ENCODE measurements around the gene RGS3. TPM values are rescaled to one million over a fixed set of nuclear protein-coding genes. Genes with fewer than 3 reads are reported as not detected.
"Not testable (repeated sequence)": the region's sequence is repeated elsewhere in the genome, so short reads cannot be mapped to it uniquely, and the experiment has no call there.

RGS3 gene
- total RNA-seq, 1 experiment from 2014 or later, result 75.3 TPM

DNA sequence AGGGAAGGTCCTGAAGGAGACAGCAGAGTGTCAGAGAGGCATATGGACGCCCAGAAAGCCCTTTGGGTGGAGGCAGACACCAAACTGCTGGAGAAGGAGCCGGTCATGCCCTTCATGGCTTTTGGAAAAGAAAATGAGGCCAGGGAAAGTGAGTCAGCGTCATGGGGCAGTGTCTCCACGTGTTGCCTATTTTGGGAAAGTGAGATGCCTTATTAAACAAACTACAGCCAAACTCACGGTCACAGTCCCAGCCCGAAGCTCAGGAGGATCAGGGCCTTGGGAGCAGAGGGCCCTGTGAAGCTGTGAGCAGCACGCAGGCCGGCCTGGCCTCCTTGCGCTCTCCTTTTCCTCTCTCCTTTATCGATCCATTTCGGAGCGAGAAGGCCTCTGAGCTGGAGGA lies 25.0 kb downstream of the RGS3 start:
- no peak for DNase-seq (ENCODE audit: low spot score)

GRCh38 chr9:113491147-113491546 lies 27.6 kb downstream of the RGS3 start:
- not testable (repeated sequence) for DNase-seq (ENCODE audit: low spot score)

DNA sequence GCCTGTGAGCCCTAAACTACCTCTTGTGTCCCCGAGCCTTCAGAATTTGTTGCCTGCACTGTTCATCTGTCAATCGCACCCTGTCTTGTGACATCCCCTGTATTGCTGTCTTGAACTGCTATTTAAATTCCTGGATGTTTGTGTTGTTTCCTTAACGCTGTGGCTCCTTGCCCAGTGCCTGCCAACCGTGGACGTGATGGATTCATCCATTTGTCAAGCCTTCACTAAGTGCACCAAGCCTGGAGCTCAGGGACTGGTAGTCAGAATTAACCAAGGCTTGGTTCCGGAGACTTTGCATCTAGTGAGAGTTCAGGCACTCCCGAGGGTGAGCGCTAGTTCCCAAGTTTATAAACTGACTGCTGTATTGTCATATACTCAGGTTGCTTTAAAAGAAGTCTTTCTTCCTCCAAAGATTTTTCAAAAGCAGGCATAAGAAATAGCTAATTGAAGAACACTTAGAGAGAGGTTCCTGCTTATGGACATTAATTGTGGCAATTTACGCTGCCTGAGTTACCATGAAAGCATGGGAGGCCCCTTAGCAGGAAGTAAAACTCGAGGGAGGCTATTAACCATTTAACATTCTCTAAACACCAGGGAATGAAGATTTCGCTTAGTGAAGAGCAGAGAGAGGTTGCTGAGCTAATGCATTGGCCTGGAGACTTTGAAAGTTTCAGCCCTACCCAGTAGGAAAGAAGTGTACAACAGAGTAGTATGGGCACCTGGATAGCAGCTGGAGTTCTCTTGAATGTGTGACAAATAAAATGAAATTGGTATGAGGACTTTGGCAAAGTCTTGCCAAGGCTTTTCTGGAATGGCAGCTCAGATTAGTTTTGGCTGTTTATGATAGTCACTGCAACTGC lies 29.0 kb downstream of the RGS3 start:
- no peak for DNase-seq (ENCODE audit: low spot score)

DNA sequence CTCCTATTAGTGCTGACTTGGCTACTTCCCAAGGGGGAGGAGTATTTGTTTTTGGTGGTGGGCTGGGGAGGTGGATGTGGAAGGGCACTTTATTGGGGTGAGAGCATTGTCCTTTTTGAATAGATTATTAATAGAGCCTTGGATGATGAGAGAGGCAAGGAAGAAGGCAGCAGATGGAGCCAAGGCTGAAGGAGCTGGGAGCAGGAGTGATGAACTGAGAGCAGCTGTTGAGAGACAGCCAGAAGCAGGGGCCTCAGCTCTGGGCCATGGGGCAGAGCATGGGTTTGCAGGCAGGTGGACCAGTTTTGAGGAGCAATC lies 29.6 kb downstream of the RGS3 start:
- no peak for DNase-seq (ENCODE audit: low spot score)

DNA sequence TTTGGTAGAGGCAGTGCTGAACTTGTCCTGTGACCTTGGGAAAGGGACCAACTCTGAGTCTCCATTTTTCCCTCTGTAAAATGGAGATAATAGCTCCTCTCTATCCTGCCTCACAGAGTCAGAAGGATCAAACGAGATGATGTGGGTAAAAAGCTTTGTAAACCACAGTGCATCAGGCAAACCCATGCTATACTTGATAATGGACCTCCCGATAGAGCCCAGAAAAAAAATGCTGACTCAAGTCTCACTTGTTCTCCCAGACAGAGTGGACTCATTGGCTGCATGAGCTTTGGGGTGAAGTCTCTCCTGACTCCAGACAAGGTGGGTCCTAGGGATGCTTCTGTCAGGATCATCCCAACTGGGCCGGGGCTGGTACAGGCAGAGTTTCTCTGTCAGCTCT lies 32.0 kb downstream of the RGS3 start:
- DNase-seq (ENCODE audit: low spot score), result no peak

DNA sequence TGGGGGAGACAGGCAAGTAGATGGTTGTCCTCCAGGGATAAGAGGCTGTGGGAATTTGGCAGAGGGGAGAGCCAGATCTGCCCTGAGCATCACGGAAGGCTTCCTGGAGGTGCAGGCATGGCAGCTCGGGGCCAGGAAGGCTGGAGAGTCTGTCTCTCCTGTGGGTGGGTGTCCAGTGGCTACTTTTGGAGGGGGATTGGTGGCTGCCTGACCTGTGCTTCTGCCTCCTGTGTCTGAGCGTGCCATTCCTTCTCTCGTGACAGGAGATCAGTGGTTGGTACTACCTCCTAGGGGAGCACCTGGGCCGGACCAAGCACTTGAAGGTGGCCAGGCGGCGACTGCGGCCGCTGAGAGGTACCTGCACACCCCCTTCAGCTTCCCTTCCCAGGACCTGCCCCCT lies 33.5 kb downstream of the RGS3 start:
- no peak for DNase-seq (ENCODE audit: low spot score)

GRCh38 chr9:113499153-113499875 lies 35.8 kb downstream of the RGS3 start:
- DNase-seq (ENCODE audit: low spot score), result no peak

- no peak for DNase-seq (ENCODE audit: low spot score)
Measured at GRCh38 chr9:113499876-113500497, 36.5 kb downstream of the RGS3 start.

- no peak for DNase-seq (ENCODE audit: low spot score)
Measured at GRCh38 chr9:113501129-113501686, 37.7 kb downstream of the RGS3 start.

- DNase-seq (ENCODE audit: low spot score), result no peak
Measured at GRCh38 chr9:113501852-113502251, 38.3 kb downstream of the RGS3 start.

DNA sequence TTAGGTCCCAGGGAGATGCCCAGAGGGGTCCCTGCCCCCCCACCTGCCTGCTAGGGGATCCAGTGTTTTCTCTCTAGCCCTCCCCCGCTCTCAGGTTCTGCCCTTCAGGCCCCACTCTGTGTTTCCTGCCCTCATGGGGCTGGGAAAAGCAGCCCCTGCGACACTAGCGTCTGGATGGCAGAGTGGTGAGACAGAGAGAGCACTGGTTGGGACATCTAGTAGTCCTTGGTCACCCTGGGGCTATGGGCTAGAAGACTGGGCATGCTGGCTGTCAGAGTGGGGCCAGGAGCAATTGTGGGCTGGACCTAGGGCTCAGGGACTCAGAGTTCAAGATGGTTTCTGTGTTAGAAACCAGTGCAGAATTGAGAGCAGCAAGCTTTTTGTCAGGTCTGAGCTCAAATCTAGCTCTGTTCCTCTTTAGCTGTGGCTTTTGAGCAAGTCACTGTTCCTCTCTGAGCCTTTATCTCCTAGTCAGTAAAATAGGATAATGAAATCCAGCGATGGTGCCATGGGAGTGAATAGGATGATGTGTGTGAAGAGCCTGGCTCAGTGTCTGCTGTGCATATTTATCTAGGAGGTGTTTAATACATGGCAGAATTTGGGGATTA lies 39.0 kb downstream of the RGS3 start:
- no peak for DNase-seq (ENCODE audit: low spot score)

DNA sequence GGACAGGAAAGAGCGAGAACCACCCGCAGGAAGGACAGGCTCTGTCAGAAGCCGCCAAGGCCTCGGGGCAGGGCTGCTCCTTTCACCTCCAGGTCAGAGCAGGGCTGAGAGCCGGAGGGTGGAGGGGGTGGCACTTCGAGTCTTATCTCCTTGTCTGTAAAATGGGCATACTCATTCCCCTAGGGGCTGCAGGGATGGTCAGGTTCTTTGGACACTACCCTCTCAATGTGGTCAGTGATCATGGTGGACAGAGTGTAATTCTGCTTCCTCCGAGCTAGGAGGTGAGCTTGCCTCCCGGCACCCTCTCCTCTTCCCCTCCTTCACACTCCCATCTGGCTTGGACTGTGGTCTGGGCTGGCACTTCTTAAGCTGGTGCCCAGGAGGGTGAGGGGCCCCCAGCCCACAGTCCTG lies 39.6 kb downstream of the RGS3 start:
- no peak for DNase-seq (ENCODE audit: low spot score)

- no peak for DNase-seq (ENCODE audit: low spot score)
Measured at GRCh38 chr9:113503613-113504211, 40.2 kb downstream of the RGS3 start.

DNA sequence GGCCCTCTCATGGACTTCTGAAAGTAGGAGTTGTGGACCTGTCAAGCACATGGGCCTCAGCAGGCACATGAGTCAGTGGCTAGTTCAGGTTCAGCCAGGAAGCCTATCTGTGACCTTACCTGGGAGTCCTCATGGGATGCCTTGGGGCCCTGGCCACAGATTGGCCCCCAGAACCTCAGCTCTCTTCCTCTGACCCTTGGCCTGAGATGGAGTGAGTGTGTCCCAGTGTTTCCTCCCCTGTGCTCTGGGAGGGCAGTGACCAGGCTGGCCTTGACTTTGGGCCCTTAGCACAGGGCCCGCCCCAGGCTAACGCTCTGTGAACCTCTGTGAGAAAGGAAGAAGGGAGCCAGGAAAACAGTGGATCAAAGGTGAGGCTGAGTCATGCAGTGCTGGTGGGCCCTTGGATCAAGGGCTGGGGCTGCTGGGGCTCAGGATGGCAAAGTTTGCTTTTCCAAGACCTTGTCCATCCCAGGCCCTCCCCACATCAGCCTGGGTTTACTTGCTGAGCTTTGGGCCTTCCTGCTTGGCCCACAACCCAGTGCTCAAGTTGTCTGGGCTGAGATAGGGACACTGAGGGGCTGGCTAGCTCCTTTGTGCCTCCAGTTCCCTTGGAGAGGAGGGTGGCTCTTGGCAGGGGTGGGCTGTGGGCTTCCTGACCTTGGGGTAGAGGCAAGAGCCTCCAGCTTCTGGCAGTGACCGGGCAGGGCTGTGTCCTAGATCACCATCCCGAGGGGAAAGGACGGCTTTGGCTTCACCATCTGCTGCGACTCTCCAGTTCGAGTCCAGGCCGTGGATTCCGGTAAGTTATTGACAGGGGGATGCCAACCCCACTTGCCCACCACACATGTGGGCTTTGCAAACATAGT lies 41.4 kb downstream of the RGS3 start:
- DNase-seq (ENCODE audit: low spot score), result no peak

DNA sequence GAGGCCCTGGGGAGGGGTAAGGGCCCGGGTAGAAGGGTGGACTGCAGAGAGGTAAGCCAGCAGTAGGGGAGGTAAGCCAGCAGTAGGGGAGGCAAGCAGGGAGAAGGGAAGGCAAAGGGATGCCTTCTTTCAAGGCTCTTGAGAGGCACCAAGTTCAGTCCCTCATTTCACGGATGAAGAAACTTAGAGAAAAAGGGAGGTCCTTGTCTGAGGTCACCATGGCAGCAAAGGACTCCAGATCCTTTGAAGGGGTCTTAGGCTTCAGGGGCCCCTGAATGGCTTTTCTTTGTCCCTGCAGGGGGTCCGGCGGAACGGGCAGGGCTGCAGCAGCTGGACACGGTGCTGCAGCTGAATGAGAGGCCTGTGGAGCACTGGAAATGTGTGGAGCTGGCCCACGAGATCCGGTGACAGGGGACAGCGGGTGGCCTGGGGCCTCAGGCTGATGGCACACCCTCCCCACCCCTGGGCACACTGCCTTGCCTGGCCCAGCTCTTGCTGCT lies 42.6 kb downstream of the RGS3 start:
- no peak for DNase-seq (ENCODE audit: low spot score)

- no peak for DNase-seq (ENCODE audit: low spot score)
Measured at GRCh38 chr9:113507256-113507655, 43.7 kb downstream of the RGS3 start.

GRCh38 chr9:113508111-113508749 lies 44.7 kb downstream of the RGS3 start:
- DNase-seq (ENCODE audit: low spot score), result peak; percentile 6

DNA sequence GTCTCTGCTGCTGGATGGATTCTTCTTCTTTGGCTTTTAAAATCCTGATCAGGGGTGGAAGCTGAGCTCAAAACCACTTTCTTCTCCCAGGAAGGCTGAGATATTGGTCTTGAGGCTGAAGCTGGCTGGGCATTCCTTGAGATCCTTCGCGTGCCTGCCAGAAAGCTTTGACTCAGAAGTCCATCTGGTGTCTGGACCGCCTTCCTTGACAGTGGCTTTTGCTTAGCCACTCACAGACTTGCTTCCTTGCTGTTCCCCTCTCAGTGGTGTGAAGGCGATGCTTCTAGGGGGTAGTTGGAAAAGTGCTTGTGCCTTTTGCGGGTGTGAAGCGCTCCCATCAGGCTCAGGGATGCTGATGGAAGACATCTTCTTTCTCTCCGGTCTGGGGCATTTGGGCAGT lies 45.9 kb downstream of the RGS3 start:
- DNase-seq (ENCODE audit: low spot score), result no peak

DNA sequence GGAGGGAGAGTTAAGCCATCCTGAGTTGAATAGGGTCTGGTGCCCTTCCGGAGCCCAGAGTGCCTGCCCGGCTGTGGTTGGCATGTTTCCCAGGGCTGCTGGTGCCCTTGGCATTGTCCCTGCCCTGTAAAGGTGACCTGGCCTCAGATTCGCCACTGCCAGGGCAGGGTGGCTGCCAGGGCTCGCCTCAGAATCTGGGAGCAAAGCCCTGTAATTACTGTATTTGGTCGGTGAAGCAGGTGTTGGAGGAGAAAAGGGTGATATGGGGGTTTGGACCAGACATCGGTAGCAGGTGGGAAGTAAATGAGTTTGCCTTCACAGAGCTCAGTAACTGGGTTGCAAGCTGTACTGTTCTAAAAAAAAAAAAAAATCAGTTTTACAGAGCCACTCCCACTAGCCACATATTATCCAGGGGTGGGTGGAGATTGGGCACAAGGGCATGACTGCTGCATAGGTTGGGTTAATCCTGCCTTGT lies 47.6 kb downstream of the RGS3 start:
- DNase-seq (ENCODE audit: low spot score), result no peak
